ENCODE data around the gene PNLIPRP2.

Gene PNLIPRP2

DNA sequence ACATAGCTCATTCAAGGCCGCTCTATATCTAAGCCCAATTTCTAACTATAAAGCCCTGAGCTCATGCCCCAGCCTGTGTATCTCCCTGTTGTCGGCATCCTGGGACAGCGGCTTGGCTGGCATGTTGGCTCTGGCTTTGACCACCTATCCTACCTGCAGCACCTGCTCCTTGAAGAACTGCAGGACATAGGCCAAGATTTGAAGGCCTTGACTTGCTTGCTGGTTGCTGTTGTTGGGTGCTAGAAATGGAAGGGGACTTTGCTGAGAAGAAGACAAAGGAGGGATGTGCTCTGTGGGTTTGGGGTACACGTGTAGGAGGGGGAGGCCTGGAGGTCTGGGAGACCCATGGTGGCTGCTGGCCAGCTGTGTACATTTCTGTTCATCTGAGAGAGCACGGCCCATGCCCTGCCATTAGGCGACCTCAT lies 11.1 kb downstream of the PNLIPRP2 start:
- no peak overlapping the region for H3K4me3 Mint-ChIP-seq
- H3K4me1 Mint-ChIP-seq: no peaks in the 10 kb centered on the region
- H3K36me3 Mint-ChIP-seq: no peaks in the 10 kb centered on the region
- peaks cover 7% of the 10 kb centered on the region for H3K27me3 Mint-ChIP-seq
- H3K27ac Mint-ChIP-seq: no peak overlapping the region
- H3K9me3 Mint-ChIP-seq: no peaks in the 10 kb centered on the region

GRCh38 chr10:116632596-116633215 lies 12.0 kb downstream of the PNLIPRP2 start:
- no peaks in the 10 kb centered on the region for H3K9me3 Mint-ChIP-seq
- no peaks in the 10 kb centered on the region for H3K36me3 Mint-ChIP-seq
- H3K4me1 Mint-ChIP-seq: no peaks in the 10 kb centered on the region
- H3K27me3 Mint-ChIP-seq: peaks cover 5% of the 10 kb centered on the region
- H3K4me3 Mint-ChIP-seq: no peak overlapping the region
- no peak overlapping the region for H3K27ac Mint-ChIP-seq

DNA sequence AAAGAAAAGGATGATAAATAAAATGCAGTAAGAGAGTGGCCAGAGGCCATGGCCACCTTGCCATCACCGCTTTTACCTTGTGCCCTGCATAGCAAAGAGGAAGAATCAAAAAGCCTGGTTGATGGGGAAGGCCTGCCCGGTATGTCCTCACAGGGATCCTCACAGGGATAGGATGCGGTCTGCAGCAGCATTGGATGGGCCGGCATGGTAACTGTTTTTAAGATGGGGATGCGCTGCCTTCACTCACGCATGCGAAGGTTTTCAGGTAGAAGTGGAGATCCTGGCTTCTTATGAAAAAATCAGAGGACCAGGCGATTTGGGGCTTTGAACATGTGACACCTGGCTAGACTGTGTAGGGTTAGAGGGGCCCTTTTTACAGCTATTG lies 12.5 kb downstream of the PNLIPRP2 start:
- Mint-ChIP-seq H3K27me3 (peaks cover 5% of the 10 kb centered on the region), H3K27ac (no peak overlapping the region), H3K9me3 (no peaks in the 10 kb centered on the region), H3K4me3 (no peak overlapping the region), H3K36me3 (no peaks in the 10 kb centered on the region), H3K4me1 (no peaks in the 10 kb centered on the region)

DNA sequence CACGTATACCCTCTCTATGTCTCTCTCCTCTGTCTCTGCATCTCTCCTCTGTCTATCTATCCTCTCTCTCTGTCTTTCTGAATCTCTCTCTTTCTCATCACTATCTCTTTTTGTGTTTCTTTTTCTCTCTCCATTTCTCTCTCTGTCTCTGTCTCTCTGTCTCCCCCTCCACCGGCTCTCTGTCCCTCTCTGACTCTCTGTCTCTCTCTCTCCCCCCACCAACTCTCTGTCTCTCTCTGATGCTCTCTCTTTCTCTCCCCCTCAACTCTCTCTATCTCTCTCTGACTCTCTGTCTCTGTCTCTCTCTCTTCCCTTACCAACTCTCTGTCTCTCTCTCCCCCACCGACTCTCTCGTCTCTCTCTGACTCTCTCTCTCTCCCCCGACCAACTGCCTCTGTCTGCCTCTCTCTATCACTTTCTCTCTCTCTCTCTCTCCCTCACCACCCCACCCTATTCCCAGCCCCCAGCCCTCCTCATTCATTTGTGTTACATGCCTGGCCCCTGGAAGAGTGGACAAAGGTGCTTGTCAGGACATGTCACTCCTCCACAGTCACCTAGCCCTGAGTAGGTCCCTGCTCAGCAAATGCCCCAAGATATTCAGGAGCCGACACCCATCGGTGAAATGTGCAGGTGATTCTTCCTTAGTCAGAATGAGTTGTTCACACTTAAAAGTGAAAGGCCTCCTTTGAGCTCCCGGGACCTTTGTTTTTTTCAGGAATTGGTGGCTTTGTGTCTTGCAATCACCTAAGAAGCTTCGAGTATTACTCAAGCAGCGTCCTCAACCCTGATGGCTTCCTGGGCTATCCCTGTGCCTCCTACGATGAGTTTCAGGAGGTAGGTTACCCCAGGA lies 13.6 kb downstream of the PNLIPRP2 start:
- no peaks in the 10 kb centered on the region for H3K4me1 Mint-ChIP-seq
- no peak overlapping the region for H3K27ac Mint-ChIP-seq
- H3K4me3 Mint-ChIP-seq: no peak overlapping the region
- H3K36me3 Mint-ChIP-seq: no peaks in the 10 kb centered on the region
- no peaks in the 10 kb centered on the region for H3K9me3 Mint-ChIP-seq
- H3K27me3 Mint-ChIP-seq: peaks cover 1% of the 10 kb centered on the region

GRCh38 chr10:116636385-116636784 lies 15.6 kb downstream of the PNLIPRP2 start:
- Mint-ChIP-seq H3K36me3 (no peaks in the 10 kb centered on the region), H3K9me3 (no peaks in the 10 kb centered on the region), H3K27ac (no peak overlapping the region), H3K4me3 (no peak overlapping the region), H3K4me1 (no peaks in the 10 kb centered on the region), H3K27me3 (peaks cover 1% of the 10 kb centered on the region)

DNA sequence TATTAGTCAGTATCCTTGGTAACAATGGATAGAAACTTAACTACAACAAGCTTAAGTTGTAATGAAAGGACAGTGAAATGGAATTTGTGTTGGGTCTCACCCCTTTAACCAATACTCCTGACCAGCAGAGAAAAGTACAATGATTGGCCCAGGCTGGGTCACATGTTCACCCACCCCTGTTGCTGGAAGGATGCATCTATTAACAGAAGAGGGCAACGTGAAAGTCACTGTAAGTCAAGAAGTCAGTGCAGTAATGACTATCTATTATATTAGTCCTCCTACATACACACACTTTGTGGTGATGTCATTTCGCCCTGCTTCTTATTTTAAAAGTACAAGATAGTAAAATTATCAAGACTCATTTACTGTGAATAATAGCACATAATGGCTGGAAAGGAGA lies 16.2 kb downstream of the PNLIPRP2 start:
- Mint-ChIP-seq H3K36me3 (no peaks in the 10 kb centered on the region), H3K9me3 (no peaks in the 10 kb centered on the region), H3K27ac (no peak overlapping the region), H3K4me1 (no peaks in the 10 kb centered on the region), H3K4me3 (no peak overlapping the region), H3K27me3 (peaks cover 1% of the 10 kb centered on the region)

DNA sequence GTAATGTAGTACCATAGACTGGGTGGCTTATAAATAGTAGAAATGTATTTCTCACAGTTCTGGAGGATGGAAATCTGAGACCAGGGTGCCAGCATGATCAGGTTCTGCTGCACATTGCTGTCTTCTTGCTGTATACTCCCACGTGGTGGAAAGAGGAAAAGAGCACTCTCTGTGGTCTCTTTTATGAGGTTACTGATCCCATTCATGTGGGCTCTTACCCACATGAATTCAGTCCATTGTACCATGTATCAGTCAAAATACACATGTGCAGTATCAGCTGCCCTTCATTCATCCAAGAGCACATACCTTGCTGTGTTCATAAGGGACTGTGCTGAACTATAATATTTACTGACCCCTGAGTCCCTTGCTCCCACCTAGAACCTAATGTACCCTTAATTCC lies 17.1 kb downstream of the PNLIPRP2 start:
- Mint-ChIP-seq H3K9me3 (no peaks in the 10 kb centered on the region), H3K27me3 (peaks cover 8% of the 10 kb centered on the region), H3K27ac (no peak overlapping the region), H3K4me1 (no peaks in the 10 kb centered on the region), H3K36me3 (no peaks in the 10 kb centered on the region), H3K4me3 (no peak overlapping the region)

GRCh38 chr10:116646502-116646901 lies 25.7 kb downstream of the PNLIPRP2 start:
- Mint-ChIP-seq H3K9me3 (no peaks in the 10 kb centered on the region), H3K4me3 (no peak overlapping the region), H3K27me3 (peaks cover 17% of the 10 kb centered on the region), H3K4me1 (no peaks in the 10 kb centered on the region), H3K36me3 (no peaks in the 10 kb centered on the region), H3K27ac (no peak overlapping the region)

DNA sequence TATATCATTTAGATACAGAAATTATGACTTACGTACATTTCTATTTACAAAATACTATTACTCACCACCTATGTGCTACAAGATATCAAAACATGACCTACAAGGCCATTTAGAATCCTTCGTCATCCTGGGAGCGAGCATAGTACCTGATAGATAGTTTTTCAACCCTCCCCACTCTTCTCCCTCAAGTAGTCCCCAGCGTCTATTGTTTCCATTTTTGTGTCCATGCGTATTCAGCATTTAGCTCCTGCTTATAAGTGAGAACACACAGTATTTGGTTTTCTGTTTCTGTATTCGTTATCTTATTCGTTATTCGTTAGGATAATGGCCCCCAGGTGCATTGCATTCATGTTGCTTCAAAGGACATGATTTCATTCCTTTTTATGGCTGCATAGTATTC lies 28.1 kb downstream of the PNLIPRP2 start:
- Mint-ChIP-seq H3K27me3 (peaks cover 12% of the 10 kb centered on the region), H3K27ac (no peak overlapping the region), H3K4me1 (no peaks in the 10 kb centered on the region), H3K36me3 (no peaks in the 10 kb centered on the region), H3K4me3 (no peak overlapping the region), H3K9me3 (peaks cover 8% of the 10 kb centered on the region)

DNA sequence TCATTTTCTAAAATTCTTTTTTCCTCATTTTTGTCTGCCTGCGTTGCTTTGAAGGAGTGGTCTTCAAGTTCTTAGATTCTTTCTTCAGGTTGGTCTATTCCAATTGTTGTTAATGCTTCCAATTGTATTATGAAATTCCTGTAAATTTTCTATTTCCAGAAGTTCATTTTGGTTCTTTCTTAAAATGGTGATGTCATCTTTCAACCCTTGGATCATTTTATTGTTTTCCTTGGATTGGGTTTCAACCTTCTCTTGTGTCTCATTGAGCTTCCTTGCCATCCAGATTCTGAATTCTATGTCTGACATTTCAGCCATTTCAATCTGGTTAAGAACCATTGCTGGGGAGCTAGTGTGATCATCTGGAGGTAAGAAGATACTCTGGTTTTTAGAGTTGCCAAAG lies 33.1 kb downstream of the PNLIPRP2 start:
- H3K4me3 Mint-ChIP-seq: no peak overlapping the region
- H3K36me3 Mint-ChIP-seq: no peaks in the 10 kb centered on the region
- no peak overlapping the region for H3K27ac Mint-ChIP-seq
- H3K9me3 Mint-ChIP-seq: peaks cover 9% of the 10 kb centered on the region
- peaks cover 7% of the 10 kb centered on the region for H3K27me3 Mint-ChIP-seq
- no peaks in the 10 kb centered on the region for H3K4me1 Mint-ChIP-seq

DNA sequence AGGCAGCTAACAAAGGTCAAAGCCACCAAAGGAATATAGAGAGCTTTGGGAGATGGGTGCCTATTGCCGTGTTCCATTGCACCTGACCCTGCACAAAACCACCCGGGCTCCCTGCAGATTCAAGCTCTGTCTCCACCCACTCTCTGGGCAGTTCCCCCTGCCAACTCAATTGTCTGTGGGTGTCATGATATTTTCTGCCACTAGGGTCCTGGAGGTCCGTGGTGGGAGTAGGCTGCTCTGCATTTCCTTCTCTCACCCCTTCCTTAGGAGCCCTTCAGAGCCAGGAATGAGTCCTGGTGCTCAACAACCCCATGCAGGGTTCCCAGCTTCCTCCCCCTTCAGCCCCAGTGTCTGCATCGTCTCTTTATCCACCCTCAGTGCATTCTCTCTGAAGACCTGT lies 34.1 kb downstream of the PNLIPRP2 start:
- no peak overlapping the region for H3K4me3 Mint-ChIP-seq
- no peaks in the 10 kb centered on the region for H3K36me3 Mint-ChIP-seq
- H3K27me3 Mint-ChIP-seq: peaks cover 7% of the 10 kb centered on the region
- H3K9me3 Mint-ChIP-seq: peaks cover 9% of the 10 kb centered on the region
- H3K27ac Mint-ChIP-seq: no peak overlapping the region
- H3K4me1 Mint-ChIP-seq: no peaks in the 10 kb centered on the region

DNA sequence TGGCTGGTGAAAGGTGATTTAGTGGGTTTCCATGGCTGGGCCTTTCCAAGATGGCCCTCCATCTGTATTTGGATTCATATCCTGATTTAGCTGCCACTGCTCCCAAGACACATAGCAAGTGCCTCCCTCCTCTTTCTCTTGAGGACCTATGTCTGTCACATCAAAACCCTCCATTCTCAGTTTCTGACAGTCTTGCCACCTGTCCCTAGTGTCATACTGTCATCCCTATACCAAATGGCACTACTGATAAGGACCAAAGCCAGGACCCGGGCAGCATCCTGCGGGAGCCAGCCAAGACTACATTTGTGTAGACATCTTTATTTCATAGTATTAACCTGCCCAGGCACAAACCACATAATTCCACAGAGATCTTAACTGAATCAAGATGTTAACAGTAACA lies 34.8 kb downstream of the PNLIPRP2 start:
- Mint-ChIP-seq H3K27me3 (peaks cover 7% of the 10 kb centered on the region), H3K4me3 (no peak overlapping the region), H3K9me3 (peaks cover 9% of the 10 kb centered on the region), H3K36me3 (no peaks in the 10 kb centered on the region), H3K27ac (no peak overlapping the region), H3K4me1 (no peaks in the 10 kb centered on the region)

GRCh38 chr10:116656044-116656443 lies 35.3 kb downstream of the PNLIPRP2 start:
- Mint-ChIP-seq H3K27me3 (peaks cover 7% of the 10 kb centered on the region), H3K4me3 (no peak overlapping the region), H3K4me1 (no peaks in the 10 kb centered on the region), H3K27ac (no peak overlapping the region), H3K9me3 (peaks cover 9% of the 10 kb centered on the region), H3K36me3 (no peaks in the 10 kb centered on the region)

GRCh38 chr10:116657863-116658551 lies 37.3 kb downstream of the PNLIPRP2 start:
- H3K27ac Mint-ChIP-seq: no peak overlapping the region
- H3K4me1 Mint-ChIP-seq: no peaks in the 10 kb centered on the region
- H3K4me3 Mint-ChIP-seq: no peak overlapping the region
- H3K9me3 Mint-ChIP-seq: peaks cover 9% of the 10 kb centered on the region
- H3K27me3 Mint-ChIP-seq: peaks cover 7% of the 10 kb centered on the region
- no peaks in the 10 kb centered on the region for H3K36me3 Mint-ChIP-seq

- Mint-ChIP-seq H3K9me3 (no peaks in the 10 kb centered on the region), H3K36me3 (no peaks in the 10 kb centered on the region), H3K4me3 (no peak overlapping the region), H3K27ac (no peak overlapping the region), H3K27me3 (peaks cover 5% of the 10 kb centered on the region), H3K4me1 (no peaks in the 10 kb centered on the region)
These were observed 38.4 kb downstream of the PNLIPRP2 start for GRCh38 chr10:116659049-116659670.

GRCh38 chr10:116660860-116661259 lies 40.1 kb downstream of the PNLIPRP2 start:
- Mint-ChIP-seq H3K36me3 (no peaks in the 10 kb centered on the region), H3K27me3 (peaks cover 3% of the 10 kb centered on the region)

More at GRCh38 chr10:116660860-116661259, 40.1 kb downstream of the PNLIPRP2 start:
- Mint-ChIP-seq H3K4me3 (no peak overlapping the region), H3K27ac (no peak overlapping the region), H3K9me3 (no peaks in the 10 kb centered on the region), H3K4me1 (no peaks in the 10 kb centered on the region)
